WI38 (cell line): ENCODE results near the gene TMEM11.
"Not testable (repeated sequence)": the region's sequence is repeated elsewhere in the genome, so short reads cannot be mapped to it uniquely, and the experiment has no call there.

ENCODE experiments used
- H3K4me3 ChIP-seq: 2 replicates; pipeline ENCODE4 v1.5.1; 2011; ENCODE audit warnings: low read depth, mild to moderate bottlenecking, control low read depth, low read length
- TF ChIP-seq, protein P1 (sequence below): IDR thresholded peaks from 2 replicates; pipeline ENCODE4 v1.5.1; 2012; ENCODE audit warnings: low read depth, mild to moderate bottlenecking, control low read depth, low read length

Gene TMEM11

DNA sequence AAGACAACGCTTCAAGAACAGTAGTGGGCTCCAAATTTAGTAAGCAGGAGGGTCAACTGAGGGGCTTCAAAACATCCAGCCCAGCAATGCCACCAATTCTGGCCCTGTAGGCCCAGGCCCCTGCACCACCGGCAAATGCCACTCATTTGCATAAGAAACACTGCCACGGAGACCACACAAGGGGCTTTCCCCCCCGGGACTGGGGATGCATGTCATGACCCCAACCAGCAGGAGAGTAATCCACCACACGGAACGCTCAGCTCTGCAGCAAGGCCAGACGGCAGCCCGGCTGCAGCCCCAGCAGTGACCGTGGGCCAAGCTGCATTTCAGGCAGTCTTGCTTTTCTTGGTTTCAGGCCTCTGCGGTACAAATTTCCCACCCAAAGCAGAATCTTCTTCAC, 14.1 kb downstream of the TMEM11 start:
- TF ChIP-seq, protein P1, sequence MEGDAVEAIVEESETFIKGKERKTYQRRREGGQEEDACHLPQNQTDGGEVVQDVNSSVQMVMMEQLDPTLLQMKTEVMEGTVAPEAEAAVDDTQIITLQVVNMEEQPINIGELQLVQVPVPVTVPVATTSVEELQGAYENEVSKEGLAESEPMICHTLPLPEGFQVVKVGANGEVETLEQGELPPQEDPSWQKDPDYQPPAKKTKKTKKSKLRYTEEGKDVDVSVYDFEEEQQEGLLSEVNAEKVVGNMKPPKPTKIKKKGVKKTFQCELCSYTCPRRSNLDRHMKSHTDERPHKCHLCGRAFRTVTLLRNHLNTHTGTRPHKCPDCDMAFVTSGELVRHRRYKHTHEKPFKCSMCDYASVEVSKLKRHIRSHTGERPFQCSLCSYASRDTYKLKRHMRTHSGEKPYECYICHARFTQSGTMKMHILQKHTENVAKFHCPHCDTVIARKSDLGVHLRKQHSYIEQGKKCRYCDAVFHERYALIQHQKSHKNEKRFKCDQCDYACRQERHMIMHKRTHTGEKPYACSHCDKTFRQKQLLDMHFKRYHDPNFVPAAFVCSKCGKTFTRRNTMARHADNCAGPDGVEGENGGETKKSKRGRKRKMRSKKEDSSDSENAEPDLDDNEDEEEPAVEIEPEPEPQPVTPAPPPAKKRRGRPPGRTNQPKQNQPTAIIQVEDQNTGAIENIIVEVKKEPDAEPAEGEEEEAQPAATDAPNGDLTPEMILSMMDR, result no peak
- no peak overlapping the region for H3K4me3 ChIP-seq

DNA sequence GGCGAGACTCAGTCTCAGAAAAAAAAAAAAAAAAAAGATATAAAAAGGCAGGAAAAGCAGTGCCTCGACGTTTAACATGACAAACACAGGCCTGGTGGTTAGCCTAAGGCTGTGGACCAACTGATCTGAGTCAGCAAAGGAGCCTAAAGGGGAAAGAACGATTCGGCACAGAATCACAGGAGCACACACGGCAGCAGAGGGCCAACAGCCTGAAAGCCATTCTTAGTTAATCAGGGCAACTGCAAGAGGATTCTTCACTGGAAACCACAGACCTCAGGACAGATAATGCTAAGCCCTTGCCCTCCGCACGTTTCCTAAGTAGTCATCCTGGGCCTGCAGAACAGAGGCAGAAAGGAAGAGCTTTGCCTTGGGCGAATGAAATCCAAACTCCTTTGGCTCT, 14.7 kb downstream of the TMEM11 start:
- H3K4me3 ChIP-seq, result no peak overlapping the region
- TF ChIP-seq, protein P1, result no peak

DNA sequence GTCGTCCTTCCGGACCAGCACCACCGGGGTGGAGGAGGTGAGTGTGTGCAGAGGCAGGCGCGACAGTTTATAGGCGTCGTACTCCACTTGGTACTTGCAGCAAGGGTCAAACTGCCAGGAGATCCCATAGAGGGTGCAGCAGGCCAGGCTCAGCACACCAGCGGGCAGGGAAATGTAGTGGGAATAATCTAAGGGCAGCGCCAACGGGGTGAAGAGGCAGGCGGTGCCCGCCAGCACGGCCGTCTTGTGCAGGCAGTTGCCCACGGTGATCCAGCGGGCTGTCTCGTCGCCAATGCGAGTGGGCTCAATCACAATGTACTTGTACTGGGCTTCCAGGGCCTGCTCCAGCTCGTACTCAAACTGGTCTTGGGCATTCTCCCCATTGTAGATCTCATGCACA, 15.6 kb downstream of the TMEM11 start:
- H3K4me3 ChIP-seq, result no peak overlapping the region
- TF ChIP-seq, protein P1, result no peak

DNA sequence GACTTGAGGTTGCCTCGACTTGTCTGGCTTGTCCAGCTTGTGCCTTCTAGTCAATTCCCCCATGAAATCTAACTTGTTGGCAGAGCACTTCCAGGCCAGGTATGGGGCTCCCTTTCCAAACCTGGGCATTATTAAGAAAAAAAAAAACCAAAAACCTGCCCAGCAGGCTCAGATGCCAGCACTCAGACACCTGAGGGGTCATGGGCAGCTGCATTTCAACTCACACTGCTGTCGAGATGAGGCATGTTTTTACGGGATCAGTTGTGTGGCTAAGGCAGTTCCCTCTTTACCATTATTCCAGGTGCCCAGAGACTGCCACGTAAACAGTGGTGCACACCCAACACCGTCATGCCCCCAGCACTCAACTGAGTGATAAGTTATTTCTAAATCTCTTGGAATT, 17.8 kb downstream of the TMEM11 start:
- TF ChIP-seq, protein P1, result no peak

DNA sequence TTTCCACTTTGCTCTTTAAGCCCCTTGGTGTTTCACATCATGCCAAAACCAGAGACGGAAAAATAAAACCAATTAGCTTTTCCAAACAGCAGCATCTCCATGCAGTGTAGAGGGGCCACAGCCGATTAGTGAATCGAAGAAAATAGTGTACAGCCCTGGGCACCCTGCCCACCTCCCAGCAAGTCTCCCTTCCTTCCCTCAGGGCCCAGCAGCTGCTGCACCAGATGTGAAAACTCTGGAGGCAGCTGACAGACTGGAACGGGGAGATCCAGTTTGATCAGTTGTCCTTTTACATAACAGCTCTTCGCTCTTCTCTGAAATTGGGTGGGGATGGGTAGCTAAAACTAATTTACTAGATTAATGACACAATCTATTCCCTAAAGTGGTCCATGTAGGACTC, 19.3 kb downstream of the TMEM11 start:
- H3K4me3 ChIP-seq, result no peak overlapping the region
- TF ChIP-seq, protein P1, result no peak

More for the DNA sequence above, 17.8 kb downstream of the TMEM11 start:
- no peak overlapping the region for H3K4me3 ChIP-seq

DNA sequence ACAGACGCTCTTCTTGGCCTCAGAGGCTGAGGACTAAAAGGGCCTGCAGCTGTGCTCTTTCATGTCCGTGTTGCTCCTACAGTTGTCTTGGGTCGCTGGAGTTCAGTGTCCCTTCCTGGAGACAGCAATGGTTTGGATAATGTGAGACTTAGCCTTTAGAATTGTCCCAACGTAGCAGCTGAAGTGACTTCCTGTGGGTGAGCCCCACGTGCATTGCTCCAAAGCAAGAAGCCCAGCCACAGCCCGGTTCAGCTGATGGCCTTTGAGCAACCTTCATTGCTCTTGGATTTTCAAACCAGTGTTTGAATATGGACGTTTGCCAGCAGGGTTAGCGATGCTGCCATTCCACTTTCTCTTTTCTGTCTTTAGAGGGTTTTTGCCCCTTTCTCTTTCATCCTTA, 19.7 kb downstream of the TMEM11 start:
- H3K4me3 ChIP-seq, result no peak overlapping the region
- TF ChIP-seq, protein P1, result no peak

DNA sequence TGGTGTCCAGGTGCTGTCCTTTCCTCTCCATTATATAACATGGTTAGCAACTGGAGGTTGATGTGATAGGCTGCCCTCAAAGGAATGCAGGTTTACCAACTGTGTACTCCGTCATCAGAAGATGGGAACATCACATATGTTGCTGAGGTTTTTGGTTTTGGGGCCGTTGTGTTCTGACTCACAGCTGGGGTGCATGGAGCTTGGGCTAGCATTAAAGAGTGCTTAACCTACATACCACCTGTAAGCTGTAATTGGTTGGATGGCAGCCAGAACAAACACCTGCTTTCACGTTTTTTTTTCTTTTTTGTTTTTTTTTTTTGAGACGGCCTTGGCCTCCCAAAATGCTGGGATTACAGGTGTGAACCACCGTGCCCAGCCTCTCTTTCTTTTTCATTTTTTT, 20.9 kb downstream of the TMEM11 start:
- no peak overlapping the region for H3K4me3 ChIP-seq
- TF ChIP-seq, protein P1, result no peak

DNA sequence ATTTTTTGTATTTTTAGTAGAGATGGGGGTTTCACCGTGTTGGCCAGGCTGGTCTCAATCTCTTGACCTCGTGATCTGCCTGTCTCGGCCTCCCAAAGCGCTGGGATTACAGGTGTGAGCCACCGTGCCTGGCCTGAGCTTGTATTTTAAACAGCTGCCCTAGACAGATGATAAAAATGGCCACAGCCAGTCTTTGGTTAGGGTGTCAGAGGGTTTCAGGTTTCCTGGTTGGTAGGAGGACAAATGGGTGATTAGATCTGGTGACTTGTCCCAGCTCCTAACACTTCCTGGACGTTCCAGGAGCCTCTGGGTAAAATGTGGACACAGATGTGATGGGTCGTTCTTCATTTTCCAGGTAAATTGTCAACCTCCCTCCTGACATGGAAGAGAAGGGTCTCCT, 21.5 kb downstream of the TMEM11 start:
- not testable (repeated sequence) for H3K4me3 ChIP-seq
